ENCODE measurements around the gene TNNI3. TPM values are rescaled to one million over a fixed set of nuclear protein-coding genes. Genes with fewer than 3 reads are reported as not detected.

Gene TNNI3
- total RNA-seq, 1 donor from 2014 or later = not detected

DNA sequence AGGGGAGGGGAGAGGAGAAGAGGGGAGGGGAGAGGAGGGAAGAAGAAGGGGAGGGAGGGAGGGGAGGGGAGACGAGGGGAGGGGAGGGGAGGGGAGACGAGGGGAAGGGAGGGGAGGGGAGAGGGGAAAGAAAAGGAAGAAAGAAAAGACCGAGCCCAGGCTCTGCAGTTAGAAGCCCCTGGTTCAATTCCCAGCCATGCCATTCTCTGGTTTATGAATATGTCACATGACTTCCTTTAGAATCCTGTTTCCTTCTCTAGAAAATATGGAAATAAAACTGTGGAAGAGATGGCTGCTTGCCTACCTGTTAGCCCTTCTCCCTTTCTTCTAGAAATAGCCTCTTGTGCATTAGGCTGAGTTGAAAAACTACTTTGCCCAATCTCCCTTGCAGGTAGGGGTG, 22.8 kb downstream of the TNNI3 start:
- peaks cover 33% of the 10 kb centered on the region for H3K27me3 Mint-ChIP-seq (ENCODE audit: low read depth)
- no peak overlapping the region for H3K4me3 Mint-ChIP-seq (ENCODE audit: unreplicated experiment)
- TF ChIP-seq, protein P1, sequence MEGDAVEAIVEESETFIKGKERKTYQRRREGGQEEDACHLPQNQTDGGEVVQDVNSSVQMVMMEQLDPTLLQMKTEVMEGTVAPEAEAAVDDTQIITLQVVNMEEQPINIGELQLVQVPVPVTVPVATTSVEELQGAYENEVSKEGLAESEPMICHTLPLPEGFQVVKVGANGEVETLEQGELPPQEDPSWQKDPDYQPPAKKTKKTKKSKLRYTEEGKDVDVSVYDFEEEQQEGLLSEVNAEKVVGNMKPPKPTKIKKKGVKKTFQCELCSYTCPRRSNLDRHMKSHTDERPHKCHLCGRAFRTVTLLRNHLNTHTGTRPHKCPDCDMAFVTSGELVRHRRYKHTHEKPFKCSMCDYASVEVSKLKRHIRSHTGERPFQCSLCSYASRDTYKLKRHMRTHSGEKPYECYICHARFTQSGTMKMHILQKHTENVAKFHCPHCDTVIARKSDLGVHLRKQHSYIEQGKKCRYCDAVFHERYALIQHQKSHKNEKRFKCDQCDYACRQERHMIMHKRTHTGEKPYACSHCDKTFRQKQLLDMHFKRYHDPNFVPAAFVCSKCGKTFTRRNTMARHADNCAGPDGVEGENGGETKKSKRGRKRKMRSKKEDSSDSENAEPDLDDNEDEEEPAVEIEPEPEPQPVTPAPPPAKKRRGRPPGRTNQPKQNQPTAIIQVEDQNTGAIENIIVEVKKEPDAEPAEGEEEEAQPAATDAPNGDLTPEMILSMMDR (IDR thresholded peaks at IDR 0.05) = no peak
- no peaks in the 10 kb centered on the region for H3K36me3 Mint-ChIP-seq (ENCODE audit: low read depth)
- H3K9me3 Mint-ChIP-seq (ENCODE audit: low read depth) = no peaks in the 10 kb centered on the region
- no peaks in the 10 kb centered on the region for H3K4me1 Mint-ChIP-seq (ENCODE audit: low read depth)
- DNase-seq (ENCODE audit: low spot score) = no peak
- no peak overlapping the region for H3K27ac Mint-ChIP-seq (ENCODE audit: unreplicated experiment)

DNA sequence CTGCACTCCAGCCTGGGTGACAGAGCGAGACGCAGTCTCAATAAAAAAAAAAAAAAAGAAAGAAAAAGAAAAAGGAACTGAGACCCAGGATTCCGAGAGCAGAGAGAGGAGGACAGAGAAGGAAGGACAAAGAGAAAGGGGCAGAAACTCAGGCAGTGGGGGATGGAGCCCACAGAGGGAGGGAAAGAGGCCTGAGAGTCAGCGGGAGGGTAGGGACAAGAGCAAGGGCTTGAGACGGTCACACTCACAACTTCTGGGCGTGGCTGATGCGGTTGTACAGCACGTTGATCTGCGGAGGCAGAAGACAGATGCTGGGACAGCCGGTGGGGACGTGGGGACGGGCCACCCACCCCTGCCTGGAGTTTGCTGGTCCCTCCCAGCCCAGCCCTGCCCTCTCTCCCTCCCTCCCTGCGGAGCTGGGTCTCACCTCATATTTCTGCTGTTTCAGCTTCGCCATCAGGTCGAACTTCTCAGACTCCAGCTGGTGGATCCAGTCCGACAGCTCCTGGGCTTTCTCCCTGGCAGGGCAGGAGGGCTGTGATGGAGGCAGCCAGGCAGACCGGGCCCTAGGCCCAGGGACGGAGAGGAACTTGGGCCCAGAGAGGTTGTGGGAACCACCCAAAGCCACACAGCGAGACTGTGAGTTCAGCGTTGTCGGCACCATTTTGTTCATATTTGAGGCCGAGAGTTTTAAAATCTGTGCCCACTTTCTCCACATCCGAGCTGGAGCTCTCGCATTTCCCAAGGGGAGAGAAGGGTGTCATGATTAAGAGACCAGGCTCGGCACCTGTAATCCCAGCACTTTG, 23.7 kb downstream of the TNNI3 start:
- TF ChIP-seq, protein P1 (IDR thresholded peaks at IDR 0.05) = no peak
- no peak overlapping the region for H3K27ac Mint-ChIP-seq (ENCODE audit: unreplicated experiment)
- no peaks in the 10 kb centered on the region for H3K36me3 Mint-ChIP-seq (ENCODE audit: low read depth)
- H3K4me1 Mint-ChIP-seq (ENCODE audit: low read depth) = no peaks in the 10 kb centered on the region
- no peak for DNase-seq (ENCODE audit: low spot score)
- no peak overlapping the region for H3K4me3 Mint-ChIP-seq (ENCODE audit: unreplicated experiment)
- peaks cover 33% of the 10 kb centered on the region for H3K27me3 Mint-ChIP-seq (ENCODE audit: low read depth)
- no peaks in the 10 kb centered on the region for H3K9me3 Mint-ChIP-seq (ENCODE audit: low read depth)

DNA sequence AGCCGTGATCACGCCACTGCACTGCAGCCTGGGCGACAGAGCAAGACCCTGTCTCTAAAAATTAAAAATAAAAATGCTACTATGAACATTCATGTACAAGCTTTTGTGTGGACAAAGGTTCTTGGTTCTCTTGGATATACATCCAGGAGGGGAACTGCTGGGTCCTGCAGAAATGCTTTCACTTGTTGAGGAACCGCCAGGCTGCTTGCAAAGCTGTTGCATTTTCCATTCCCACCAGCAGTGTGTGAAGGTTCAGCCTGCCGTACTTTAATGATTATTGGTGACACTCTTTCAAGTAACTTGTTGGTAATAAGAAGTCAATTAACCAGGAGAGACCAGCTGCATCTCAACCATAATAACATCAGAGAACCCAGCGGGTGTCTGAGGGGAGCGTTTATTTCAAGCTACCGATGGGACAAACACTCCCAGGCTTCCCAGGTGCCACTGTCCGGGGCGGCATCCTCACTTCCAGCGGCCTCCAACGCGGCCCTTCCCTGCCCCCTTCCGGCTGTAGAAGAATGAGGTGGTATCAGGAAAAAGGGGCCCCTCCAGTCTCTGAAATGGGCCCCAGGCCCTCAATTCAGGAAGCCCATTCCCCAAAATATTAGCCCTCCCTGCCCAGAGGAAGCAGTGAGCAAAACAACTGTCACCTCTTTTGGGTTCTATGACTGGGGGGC, 24.9 kb downstream of the TNNI3 start:
- H3K36me3 Mint-ChIP-seq (ENCODE audit: low read depth) = no peaks in the 10 kb centered on the region
- no peaks in the 10 kb centered on the region for H3K4me1 Mint-ChIP-seq (ENCODE audit: low read depth)
- TF ChIP-seq, protein P1 (IDR thresholded peaks at IDR 0.05) = peak; percentile 29
- H3K9me3 Mint-ChIP-seq (ENCODE audit: low read depth) = no peaks in the 10 kb centered on the region
- no peak overlapping the region for H3K4me3 Mint-ChIP-seq (ENCODE audit: unreplicated experiment)
- DNase-seq (ENCODE audit: low spot score) = no peak
- H3K27me3 Mint-ChIP-seq (ENCODE audit: low read depth) = peaks cover 35% of the 10 kb centered on the region
- no peak overlapping the region for H3K27ac Mint-ChIP-seq (ENCODE audit: unreplicated experiment)

DNA sequence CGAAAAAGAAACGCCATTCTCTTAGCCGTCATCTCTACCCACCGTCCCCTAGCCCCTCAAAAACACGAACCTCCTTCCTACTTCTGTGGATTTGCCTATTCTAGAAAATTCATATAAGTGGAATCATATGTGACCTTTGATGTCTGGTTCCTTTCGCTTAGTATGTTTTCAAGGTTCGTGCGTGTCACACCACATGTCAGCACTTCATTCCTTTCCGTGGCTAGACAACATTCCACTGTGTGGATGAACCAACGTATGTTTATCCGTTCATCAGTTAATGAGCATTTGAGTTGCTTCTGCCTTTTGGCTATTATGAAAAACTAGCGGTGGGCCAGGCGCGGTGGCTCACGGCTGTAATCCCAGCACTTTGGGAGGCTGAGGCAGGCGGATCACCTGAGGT, 26.1 kb downstream of the TNNI3 start:
- no peak for DNase-seq (ENCODE audit: low spot score)
- TF ChIP-seq, protein P1 (IDR thresholded peaks at IDR 0.05) = no peak
- Mint-ChIP-seq H3K4me3 (ENCODE audit: unreplicated experiment) (no peak overlapping the region), H3K36me3 (ENCODE audit: low read depth) (no peaks in the 10 kb centered on the region), H3K27ac (ENCODE audit: unreplicated experiment) (no peak overlapping the region), H3K9me3 (ENCODE audit: low read depth) (no peaks in the 10 kb centered on the region), H3K27me3 (ENCODE audit: low read depth) (peaks cover 37% of the 10 kb centered on the region), H3K4me1 (ENCODE audit: low read depth) (no peaks in the 10 kb centered on the region)

DNA sequence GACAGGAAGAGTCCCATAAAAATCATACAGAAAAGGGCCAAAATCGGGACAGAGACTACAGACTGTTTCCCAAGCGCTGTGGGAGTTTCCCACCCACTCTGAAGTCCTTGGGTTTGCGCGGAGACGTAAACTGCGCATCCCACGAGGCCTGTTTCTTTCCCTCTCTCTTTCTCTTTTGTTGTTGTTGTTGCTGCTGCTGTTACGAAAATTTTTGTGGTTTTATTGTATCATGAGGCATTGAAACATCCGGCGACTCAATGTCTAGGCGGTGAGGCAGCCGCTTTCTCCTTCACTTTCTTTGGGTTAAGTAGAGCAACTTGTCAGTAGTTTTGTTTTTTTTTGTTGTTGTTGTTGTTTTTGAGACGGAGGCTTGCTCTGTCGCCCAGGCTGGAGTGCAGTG, 38.5 kb downstream of the TNNI3 start:
- H3K9me3 Mint-ChIP-seq (ENCODE audit: low read depth) = no peaks in the 10 kb centered on the region
- peaks cover 31% of the 10 kb centered on the region for H3K4me1 Mint-ChIP-seq (ENCODE audit: low read depth)
- no peak overlapping the region for H3K27ac Mint-ChIP-seq (ENCODE audit: unreplicated experiment)
- TF ChIP-seq, protein P1 (IDR thresholded peaks at IDR 0.05) = no peak
- DNase-seq (ENCODE audit: low spot score) = no peak
- peaks cover 16% of the 10 kb centered on the region for H3K27me3 Mint-ChIP-seq (ENCODE audit: low read depth)
- H3K36me3 Mint-ChIP-seq (ENCODE audit: low read depth) = no peaks in the 10 kb centered on the region
- H3K4me3 Mint-ChIP-seq (ENCODE audit: unreplicated experiment) = peak overlapping the region; percentile 16

Measured in chondrocyte (in vitro differentiated cells).